PC-3 (cell line): Measurements from ENCODE around the gene CDK16. TPM values are rescaled to one million over a fixed set of nuclear protein-coding genes. Genes with fewer than 3 reads are reported as not detected.

Experiments used
- ATAC-seq: fragments of 200-7000 bp; cut with Tn5 transposase; 2 replicates; pipeline ENCODE4 v1.9.1; 2020; ENCODE audit warnings: mild to moderate bottlenecking, moderate library complexity
- BruUV-seq: library from RNA; stranded (reverse); fragments of 400-500 nt; replicated peaks from 2 replicates; lab custom pipeline; 2021; lab: Mats Ljungman, UMichigan
- CTCF ChIA-PET: fragments of 300-600 bp; sonication (Branson Sonifier 250); formaldehyde crosslinking; loops from one replicate; lab custom pipeline; 2022; ENCODE audit warnings: antibody characterized with exemption; lab: Charles Lee
- POLR2A ChIA-PET: fragments of 300-600 bp; sonication (Branson Sonifier 250); formaldehyde crosslinking; loops from one replicate; lab custom pipeline; 2022; ENCODE audit warnings: antibody characterized with exemption; ENCODE audit not compliant: unreplicated experiment; lab: Charles Lee
- DNase-seq: peaks from one replicate; pipeline ENCODE4 v3.0.0-alpha.2; 2015
- H2AFZ ChIP-seq: fragments of 300-600 bp; sonication (generic); 2 replicates; pipeline ENCODE4 v1.6.0; 2016; ENCODE audit warnings: antibody characterized with exemption, low read length
- H3F3A ChIP-seq: fragments of 300-600 bp; sonication (generic); one replicate; pipeline ENCODE4 v1.6.0; 2017; ENCODE audit warnings: antibody characterized with exemption, low read length, control low read depth, mild to moderate bottlenecking; ENCODE audit not compliant: unreplicated experiment
- H3K27ac ChIP-seq: fragments of 300-600 bp; sonication (generic); 2 replicates; pipeline ENCODE4 v1.5.1; 2016; ENCODE audit warnings: mild to moderate bottlenecking, low read length
- H3K27me3 ChIP-seq: fragments of 300-600 bp; sonication (generic); 2 replicates; pipeline ENCODE4 v1.6.1; 2016; ENCODE audit warnings: low read length, mixed read lengths
- H3K36me3 ChIP-seq: fragments of 300-600 bp; sonication (generic); 2 replicates; pipeline ENCODE4 v1.6.1; 2016; ENCODE audit warnings: low read depth, mixed run types, low read length, mixed read lengths
- H3K4me1 ChIP-seq: fragments of 300-600 bp; sonication (generic); 2 replicates; pipeline ENCODE4 v1.5.1; 2016; ENCODE audit warnings: low read length; ENCODE audit not compliant: insufficient read depth
- H3K4me2 ChIP-seq: fragments of 300-600 bp; sonication (generic); 2 replicates; pipeline ENCODE4 v1.6.0; 2016; ENCODE audit warnings: low read length
- H3K4me3 ChIP-seq: fragments of 300-600 bp; sonication (generic); 2 replicates; pipeline ENCODE4 v1.5.1; 2016; ENCODE audit warnings: mild to moderate bottlenecking, low read length, mixed read lengths
- H3K79me2 ChIP-seq: fragments of 300-600 bp; sonication (generic); 2 replicates; pipeline ENCODE4 v1.6.1; 2017; ENCODE audit warnings: low read length, mixed read lengths
- H3K9ac ChIP-seq: fragments of 300-600 bp; sonication (generic); 2 replicates; pipeline ENCODE4 v1.6.0; 2016; ENCODE audit warnings: mild to moderate bottlenecking, low read length
- H3K9me2 ChIP-seq: fragments of 300-600 bp; sonication (generic); replicated peaks from 2 replicates; pipeline ENCODE4 v1.6.1; 2016; ENCODE audit warnings: mixed run types, low read length, mixed read lengths
- H3K9me3 ChIP-seq: fragments of 300-600 bp; sonication (generic); 2 replicates; pipeline ENCODE4 v1.6.1; 2016; ENCODE audit warnings: low read length, mixed read lengths
- H4K20me1 ChIP-seq: fragments of 300-600 bp; sonication (generic); 2 replicates; pipeline ENCODE4 v1.6.1; 2016; ENCODE audit warnings: low read length, mixed read lengths
- EZH2 ChIP-seq: fragments of 300-600 bp; sonication (generic); IDR thresholded peaks from one replicate; pipeline ENCODE4 v1.6.1; 2017; ENCODE audit warnings: antibody characterized with exemption, mild to moderate bottlenecking, low read length; ENCODE audit not compliant: unreplicated experiment
- EZH2phosphoT487 ChIP-seq: fragments of 300-600 bp; sonication (generic); IDR thresholded peaks from 2 replicates; pipeline ENCODE4 v1.6.1; 2018; ENCODE audit warnings: mild to moderate bottlenecking, antibody characterized with exemption, low read length, borderline replicate concordance
- intact Hi-C: fragments of 100-400 bp; cut with micrococcal nuclease; formaldehyde crosslinking; loops from 2 replicates; pipeline ENCODE4 v1.9.0; 2023
- total RNA-seq: library from RNA; depleted of rRNA; stranded (reverse); fragments of >200 nt; gene quantifications from 2 replicates; pipeline ENCODE4 v1.2.3, GENCODE V29; 2014
- TF ChIP-seq, protein P1 (sequence below): fragments of 300-600 bp; sonication (generic); conservative IDR thresholded peaks from 2 replicates; pipeline ENCODE4 v1.5.1; 2017; ENCODE audit warnings: antibody characterized with exemption, low read depth, mild to moderate bottlenecking, low read length

The CDK16 gene
- total RNA-seq, 1 experiment from 2014 or later, result 155 TPM

DNA sequence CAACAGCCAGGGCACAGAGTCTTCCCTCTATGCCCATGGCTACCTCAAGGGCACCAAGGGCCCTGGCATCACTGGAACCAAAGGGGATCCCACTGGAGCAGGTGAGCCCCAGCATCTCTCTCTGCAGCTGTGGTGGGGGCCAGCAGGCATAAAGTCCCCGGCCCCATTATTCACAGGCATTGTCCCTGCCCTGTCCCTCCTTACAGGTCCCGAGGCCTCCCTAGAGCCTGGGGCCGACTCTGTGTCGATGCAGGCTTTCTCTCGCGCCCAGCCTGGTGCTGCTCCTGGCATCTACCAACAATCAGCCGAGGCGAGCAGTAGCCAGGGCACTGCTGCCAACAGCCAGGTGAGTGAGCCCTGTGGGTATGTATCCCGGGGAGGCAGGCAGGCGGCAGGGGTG, 37.2 kb upstream of the CDK16 start:
- H3F3A ChIP-seq, result no peaks in the 10 kb centered on the region
- H3K9me2 ChIP-seq, result no peaks in the 10 kb centered on the region
- no peaks in the 10 kb centered on the region for H3K79me2 ChIP-seq
- peaks cover 4% of the 10 kb centered on the region; the same call in 1 of the 2 replicates for H3K4me1 ChIP-seq
- no TSS peak for BruUV-seq
- POLR2A ChIA-PET, result no interaction called here
- H3K9ac ChIP-seq, result no peak overlapping the region
- no peaks in the 10 kb centered on the region for H3K27me3 ChIP-seq
- CTCF ChIA-PET, result no interaction called here
- no peak overlapping the region for H3K4me2 ChIP-seq
- no peaks in the 10 kb centered on the region for H3K9me3 ChIP-seq
- H2AFZ ChIP-seq, result no peak overlapping the region
- no peak for TF ChIP-seq EZH2
- no peak for TF ChIP-seq EZH2phosphoT487
- TF ChIP-seq, protein P1, sequence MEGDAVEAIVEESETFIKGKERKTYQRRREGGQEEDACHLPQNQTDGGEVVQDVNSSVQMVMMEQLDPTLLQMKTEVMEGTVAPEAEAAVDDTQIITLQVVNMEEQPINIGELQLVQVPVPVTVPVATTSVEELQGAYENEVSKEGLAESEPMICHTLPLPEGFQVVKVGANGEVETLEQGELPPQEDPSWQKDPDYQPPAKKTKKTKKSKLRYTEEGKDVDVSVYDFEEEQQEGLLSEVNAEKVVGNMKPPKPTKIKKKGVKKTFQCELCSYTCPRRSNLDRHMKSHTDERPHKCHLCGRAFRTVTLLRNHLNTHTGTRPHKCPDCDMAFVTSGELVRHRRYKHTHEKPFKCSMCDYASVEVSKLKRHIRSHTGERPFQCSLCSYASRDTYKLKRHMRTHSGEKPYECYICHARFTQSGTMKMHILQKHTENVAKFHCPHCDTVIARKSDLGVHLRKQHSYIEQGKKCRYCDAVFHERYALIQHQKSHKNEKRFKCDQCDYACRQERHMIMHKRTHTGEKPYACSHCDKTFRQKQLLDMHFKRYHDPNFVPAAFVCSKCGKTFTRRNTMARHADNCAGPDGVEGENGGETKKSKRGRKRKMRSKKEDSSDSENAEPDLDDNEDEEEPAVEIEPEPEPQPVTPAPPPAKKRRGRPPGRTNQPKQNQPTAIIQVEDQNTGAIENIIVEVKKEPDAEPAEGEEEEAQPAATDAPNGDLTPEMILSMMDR, result no peak
- intact Hi-C loops, result no loop called here
- H4K20me1 ChIP-seq, result no peaks in the 10 kb centered on the region
- no peak for ATAC-seq
- peaks cover 23% of the 10 kb centered on the region for H3K36me3 ChIP-seq
- H3K27ac ChIP-seq, result no peak overlapping the region
- no peak for DNase-seq
- no peak overlapping the region for H3K4me3 ChIP-seq

DNA sequence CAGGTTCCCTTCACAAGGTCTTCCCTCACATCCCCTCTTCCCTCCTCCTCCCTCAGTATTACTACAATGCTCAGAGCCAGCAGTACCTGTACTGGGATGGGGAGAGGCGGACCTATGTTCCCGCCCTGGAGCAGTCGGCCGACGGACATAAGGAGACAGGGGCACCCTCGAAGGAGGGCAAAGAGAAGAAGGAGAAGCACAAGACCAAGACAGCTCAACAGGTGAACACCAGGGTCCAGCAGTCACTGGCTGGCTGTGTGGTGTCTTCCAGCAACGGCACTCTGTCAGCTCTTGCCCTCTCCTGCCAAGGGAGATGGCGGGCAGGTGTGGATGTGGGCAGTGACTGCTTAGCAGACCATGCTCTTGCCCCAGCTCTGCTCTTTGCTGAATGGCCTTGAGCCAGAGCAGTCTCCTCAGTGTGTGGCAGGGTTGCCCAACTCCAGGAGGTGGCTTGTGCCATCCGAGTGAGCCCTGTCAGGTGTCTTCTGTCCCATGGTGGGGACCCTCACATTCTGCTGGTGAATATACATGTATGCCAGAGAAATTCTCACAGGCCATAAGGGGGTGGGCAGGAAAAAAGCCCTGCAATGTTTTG, 36.3 kb upstream of the CDK16 start:
- Histone ChIP-seq H3K36me3 (peaks cover 22% of the 10 kb centered on the region), H3K27me3 (no peaks in the 10 kb centered on the region), H3K9me2 (no peaks in the 10 kb centered on the region), H3K4me2 (no peak overlapping the region), H4K20me1 (no peaks in the 10 kb centered on the region), H3K9me3 (no peaks in the 10 kb centered on the region), H3K4me1 (peaks cover 4% of the 10 kb centered on the region; the same call in 1 of the 2 replicates), H3F3A (no peaks in the 10 kb centered on the region), H2AFZ (no peak overlapping the region), H3K27ac (no peak overlapping the region), H3K9ac (no peak overlapping the region), H3K79me2 (no peaks in the 10 kb centered on the region), H3K4me3 (no peak overlapping the region)
- POLR2A ChIA-PET, result no interaction called here
- DNase-seq (no peak), ATAC-seq (no peak)
- BruUV-seq, result no TSS peak
- CTCF ChIA-PET, result no interaction called here
- intact Hi-C loops, result no loop called here
- TF ChIP-seq EZH2phosphoT487, result no peak
- TF ChIP-seq, protein P1, result no peak
- no peak for TF ChIP-seq EZH2

- ATAC-seq, result no peak
These were observed 34.0 kb upstream of the CDK16 start for GRCh38 chrX:47184486-47184885.

More at GRCh38 chrX:47184486-47184885, 34.0 kb upstream of the CDK16 start:
- Histone ChIP-seq H3K27ac (no peak overlapping the region), H3K9me3 (no peaks in the 10 kb centered on the region), H3K4me1 (no peaks in the 10 kb centered on the region), H3K4me3 (no peak overlapping the region), H3K36me3 (peaks cover 15% of the 10 kb centered on the region), H4K20me1 (no peaks in the 10 kb centered on the region), H3K9ac (no peak overlapping the region), H3K27me3 (no peaks in the 10 kb centered on the region), H3F3A (no peaks in the 10 kb centered on the region), H3K4me2 (no peak overlapping the region), H2AFZ (no peak overlapping the region), H3K9me2 (no peaks in the 10 kb centered on the region), H3K79me2 (no peaks in the 10 kb centered on the region)
- DNase-seq, result no peak
- BruUV-seq, result no TSS peak
- intact Hi-C loops, result no loop called here
- ChIA-PET CTCF (no interaction called here), POLR2A (no interaction called here)
- TF ChIP-seq EZH2phosphoT487 (no peak), EZH2 (no peak)
- TF ChIP-seq, protein P1, result no peak
